Thoracic aorta endothelial cell (primary cell): ENCODE results near the gene MPL. TPM values are rescaled to one million over a fixed set of nuclear protein-coding genes. Genes with fewer than 3 reads are reported as not detected.

Source experiments
- total RNA-seq: library from RNA; depleted of rRNA; stranded (reverse); fragments of >200 nt; gene quantifications from 2 replicates; pipeline ENCODE4 v1.2.3, GENCODE V29; 2012

MPL gene
- total RNA-seq: 0.07 TPM in 1 of 2 replicates, not detected in the other

DNA sequence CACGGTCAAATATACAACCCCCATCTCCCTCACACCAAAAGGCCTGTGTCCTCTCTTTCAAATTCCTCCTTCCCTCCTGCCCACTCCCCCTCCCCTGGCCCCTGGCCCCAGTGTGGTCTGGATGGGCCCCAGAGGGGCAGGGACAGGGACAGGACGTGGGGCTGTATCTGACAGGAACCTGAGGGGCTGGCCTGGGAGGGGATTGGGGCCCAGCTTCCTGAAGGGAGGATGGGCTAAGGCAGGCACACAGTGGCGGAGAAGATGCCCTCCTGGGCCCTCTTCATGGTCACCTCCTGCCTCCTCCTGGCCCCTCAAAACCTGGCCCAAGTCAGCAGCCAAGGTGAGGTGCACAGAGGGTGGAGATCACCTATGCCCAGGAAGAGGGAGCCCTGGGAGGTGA, at the start of gene MPL:
Gene MPL (plus strand): TSS at position 231 of the 400 bp plus-strand sequence. CDS start 31 bp downstream, at position 262.

DNA sequence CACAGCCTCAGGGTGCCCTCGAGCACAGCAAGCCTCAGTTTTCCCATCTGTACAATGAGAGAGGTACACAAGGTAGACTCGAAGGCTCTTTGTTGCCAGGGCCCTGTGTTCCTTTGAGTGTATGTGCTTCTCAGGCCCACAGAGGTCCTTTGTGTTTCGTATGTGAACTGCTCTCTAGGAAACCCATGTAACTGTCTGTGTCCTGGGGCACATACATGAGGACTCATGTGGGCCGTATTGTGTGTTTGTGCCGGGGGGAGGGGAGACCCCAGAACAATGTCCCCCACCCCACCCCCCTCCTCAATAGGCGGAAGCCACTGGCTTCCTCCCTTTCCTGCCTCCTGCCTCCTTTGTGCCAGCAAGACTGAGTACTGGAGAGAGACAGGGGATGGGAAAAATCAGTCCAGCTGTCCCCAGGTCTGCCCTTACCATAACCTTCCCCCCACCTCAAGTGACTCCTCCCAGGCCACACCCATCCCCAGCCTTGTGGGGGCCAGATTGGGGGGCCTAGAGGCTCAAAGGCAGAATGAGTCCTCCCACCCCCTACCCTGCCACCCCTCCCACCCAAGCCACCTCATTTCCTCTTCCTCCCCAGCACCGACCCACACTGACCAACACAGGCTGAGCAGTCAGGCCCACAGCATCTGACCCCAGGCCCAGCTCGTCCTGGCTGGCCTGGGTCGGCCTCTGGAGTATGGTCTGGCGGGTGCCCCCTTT, 37.1 kb upstream of the MPL start, which contains the start of gene TIE1:
Gene TIE1 (plus strand): TSS at position 605 of the 717 bp plus-strand sequence. CDS start 90 bp downstream, at position 695.

DNA sequence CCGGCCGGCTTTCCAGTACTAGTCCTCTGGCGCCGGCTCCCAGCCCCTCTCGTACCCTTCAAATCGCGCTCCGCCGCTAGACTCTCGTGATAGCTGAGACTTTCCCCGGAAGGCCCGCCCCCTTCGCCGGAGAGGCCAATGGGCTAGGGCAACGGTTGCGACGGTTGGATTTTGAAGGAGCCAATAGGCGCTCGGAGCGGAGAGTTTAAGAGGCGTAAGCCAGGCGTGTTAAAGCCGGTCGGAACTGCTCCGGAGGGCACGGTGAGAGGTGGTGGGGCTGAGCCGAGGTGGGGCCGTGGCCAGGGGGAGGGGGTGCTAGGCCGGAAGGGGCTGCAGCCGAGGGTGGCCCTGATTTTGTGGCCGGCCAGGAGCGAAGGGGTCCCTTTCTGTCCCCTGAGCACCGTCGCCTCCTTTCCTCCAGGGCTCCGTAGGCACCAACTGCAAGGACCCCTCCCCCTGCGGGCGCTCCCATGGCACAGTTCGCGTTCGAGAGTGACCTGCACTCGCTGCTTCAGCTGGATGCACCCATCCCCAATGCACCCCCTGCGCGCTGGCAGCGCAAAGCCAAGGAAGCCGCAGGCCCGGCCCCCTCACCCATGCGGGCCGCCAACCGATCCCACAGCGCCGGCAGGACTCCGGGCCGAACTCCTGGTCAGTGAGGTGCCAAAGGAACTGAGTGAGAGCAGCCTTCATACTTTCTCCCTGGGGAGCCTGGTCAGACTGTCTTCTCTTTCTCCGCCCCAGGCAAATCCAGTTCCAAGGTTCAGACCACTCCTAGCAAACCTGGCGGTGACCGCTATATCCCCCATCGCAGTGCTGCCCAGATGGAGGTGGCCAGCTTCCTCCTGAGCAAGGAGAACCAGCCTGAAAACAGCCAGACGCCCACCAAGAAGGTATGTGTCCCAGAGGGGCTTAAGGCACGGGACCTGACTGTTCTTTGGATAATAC, 21.4 kb downstream of the MPL start, which contains the start of gene CDC20:
Gene CDC20 (plus strand): TSS at position 236 of the 948 bp plus-strand sequence. CDS start 235 bp downstream, at position 471.

DNA sequence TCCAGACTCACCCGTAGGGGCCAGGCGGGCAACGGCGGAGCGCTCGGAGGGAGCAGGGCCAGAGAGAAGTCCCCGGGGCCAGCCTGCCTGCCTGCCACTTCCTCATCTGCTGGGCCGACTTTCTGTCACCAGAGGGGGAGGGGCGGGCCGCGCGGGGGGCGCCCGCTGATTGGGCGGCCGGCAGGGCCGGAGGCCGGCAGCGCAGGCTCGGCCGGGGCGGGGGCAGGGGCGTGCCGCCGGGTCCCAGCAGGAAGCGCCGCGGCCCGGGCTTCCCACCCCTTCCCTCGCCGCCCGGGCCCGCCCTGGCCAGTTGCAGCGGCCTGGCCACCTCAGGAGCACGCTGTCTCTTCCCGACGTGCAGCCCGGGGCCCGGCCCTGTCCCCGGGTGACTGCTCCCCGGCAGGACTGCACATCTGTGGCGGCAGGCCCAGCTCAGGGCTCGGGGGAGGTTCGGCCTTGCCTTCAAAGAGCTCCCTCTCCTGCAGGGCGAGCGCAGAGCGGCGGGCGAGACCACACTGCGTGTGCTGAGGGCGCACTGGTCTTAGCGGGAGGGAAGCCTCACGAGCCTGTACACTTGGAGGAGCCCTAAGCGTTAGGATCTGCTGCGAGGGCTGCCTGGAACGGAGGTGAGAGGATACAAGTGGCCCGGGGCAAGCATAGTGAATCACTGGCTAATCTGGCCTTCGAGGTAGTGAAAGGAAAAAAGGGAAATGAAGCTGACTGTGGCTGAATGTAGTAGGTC, 30.5 kb downstream of the MPL start, which contains the start of gene ELOVL1:
Gene ELOVL1 (minus strand): TSS at position 108 of the 742 bp plus-strand sequence. CDS start 2,402 bp downstream, outside the sequence.

DNA sequence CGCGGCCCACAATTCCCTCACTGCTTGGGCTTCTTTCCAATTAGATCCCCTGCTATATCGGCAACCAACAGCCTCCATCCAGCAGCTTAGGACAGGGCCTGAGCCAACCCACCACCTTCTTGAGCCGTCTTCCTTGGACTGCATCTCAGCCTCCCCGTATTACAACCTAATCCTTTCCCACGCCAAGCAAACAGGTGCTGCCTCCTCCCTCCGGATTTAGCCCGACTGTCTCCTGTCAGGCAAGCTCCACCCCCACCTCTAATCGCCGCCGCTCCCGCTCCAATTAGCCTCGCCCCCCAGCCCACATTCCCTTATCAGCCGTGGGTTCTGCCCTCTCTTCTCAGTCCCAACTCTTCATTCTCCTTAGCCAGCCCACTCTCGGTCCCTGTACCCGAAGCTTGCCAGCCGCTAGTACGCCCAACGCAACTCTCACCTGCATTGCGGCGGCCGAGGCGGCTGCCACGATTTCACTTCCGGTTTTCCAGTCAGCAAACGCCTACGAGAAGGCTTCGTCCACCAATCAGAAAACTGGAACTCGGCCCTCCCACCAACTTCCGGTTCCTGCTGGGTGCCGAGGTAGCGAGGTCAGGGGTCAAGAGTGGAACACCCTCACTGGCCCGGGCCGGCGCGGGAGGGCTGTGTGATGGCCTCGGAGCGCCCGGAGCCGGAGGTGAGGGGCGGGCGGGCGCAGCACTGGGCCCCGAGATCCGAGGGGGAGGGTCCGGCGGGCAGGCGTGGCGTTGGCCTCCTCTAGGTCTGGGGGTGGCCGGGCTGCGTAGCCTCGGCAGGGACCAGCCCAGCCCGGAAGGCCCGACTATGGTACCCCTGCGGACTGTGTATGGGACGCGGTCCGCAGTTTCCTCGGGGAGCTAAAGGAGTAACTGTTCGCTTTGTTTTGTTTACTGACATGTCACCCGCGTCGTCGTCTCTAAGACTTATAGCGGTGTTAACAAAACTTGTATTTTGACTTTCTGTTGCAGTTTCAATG, 52.0 kb downstream of the MPL start, which contains the start of the genes MED8 and SZT2:
Gene MED8 (minus strand): TSS at position 475 of the 988 bp plus-strand sequence. CDS start 36 bp downstream, at position 439.
Gene SZT2 (plus strand): TSS at position 574 of the 988 bp plus-strand sequence. CDS start 70 bp downstream, at position 644.

Other genes with a start within 250 kb of the MPL start
- 178 and 201 TPM in 2 replicates for gene EBNA1BP2, start 165.5 kb upstream of the MPL start, total RNA-seq
- gene CFAP57, start 165.5 kb upstream of the MPL start, total RNA-seq: 0.14 and 0.53 TPM in 2 replicates
- gene TMEM125, start 67.8 kb upstream of the MPL start, total RNA-seq: not detected in 2 replicates
- gene C1orf210, start 52.2 kb upstream of the MPL start, total RNA-seq: not detected in 2 replicates
- 436 and 472 TPM in 2 replicates for gene TIE1, start 36.8 kb upstream of the MPL start, total RNA-seq
- gene CDC20, start 21.2 kb downstream of the MPL start, total RNA-seq: 95.6 and 147 TPM in 2 replicates
- gene ELOVL1, start 30.2 kb downstream of the MPL start, total RNA-seq: 65.3 and 80.0 TPM in 2 replicates
- gene MED8, start 52.0 kb downstream of the MPL start, total RNA-seq: 41.1 and 46.1 TPM in 2 replicates
- gene SZT2, start 52.1 kb downstream of the MPL start, total RNA-seq: 31.6 and 38.9 TPM in 2 replicates
- 74.1 and 154 TPM in 2 replicates for gene HYI, start 116.1 kb downstream of the MPL start, total RNA-seq
- 139 and 161 TPM in 2 replicates for gene PTPRF, start 193.1 kb downstream of the MPL start, total RNA-seq